ENCODE measurements around the gene ADO.
A peak's percentile ranks its signal among the peaks of the same experiment; 100 is the strongest.

Gene ADO

DNA sequence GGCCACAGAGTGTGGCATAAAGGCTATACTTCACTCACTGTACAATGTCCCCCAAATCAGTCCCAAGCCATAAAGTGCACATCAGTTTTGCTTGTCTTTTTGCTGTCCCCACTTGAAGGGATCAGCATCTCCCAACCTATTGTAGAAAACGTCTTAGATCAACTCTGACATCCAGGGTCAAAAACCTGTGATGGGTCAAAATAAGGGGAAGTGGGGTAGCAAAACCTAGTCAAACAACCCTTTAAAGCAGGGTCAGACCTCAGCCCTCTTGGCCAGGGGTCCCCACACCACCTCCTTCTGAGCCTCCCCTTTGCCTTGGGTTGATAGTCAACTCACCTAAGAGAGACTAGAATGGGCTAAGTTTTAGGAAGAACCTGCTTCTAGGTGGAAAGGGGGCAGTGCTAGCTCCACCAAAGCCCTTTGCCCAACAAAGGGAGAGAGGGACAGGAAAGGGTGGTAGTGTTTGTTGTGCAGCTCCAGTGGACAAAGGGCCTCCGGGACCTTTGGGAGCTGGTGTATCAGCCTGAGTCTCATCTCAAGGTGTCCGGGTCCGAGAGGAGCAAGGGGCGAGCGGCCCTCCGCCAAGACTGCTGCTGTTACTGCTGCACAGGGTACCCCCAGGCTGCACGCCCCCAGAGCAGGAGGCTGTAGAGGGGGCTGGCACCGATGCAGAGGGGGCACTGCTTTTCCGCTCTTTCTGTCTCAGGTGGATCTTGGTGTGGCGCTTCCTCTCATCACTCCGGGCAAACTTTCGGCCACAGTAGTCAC, 8.3 kb downstream of the ADO start:
- no peak overlapping the region for H3K27ac ChIP-seq (ENCODE audit: low read depth, low read length)
- no peaks in the 10 kb centered on the region for H3K9me3 ChIP-seq (ENCODE audit: control insufficient read depth, insufficient read depth, low read length)
- peaks cover 49% of the 10 kb centered on the region for H3K27me3 ChIP-seq (ENCODE audit: control insufficient read depth, insufficient read depth, low read length)
- no peak overlapping the region for H3K9ac ChIP-seq (ENCODE audit: low read depth, low read length)
- H3K4me3 ChIP-seq (ENCODE audit: low read depth, low read length) = no peak overlapping the region
- no peaks in the 10 kb centered on the region; the same call in 1 of the 2 replicates for H3K36me3 ChIP-seq (ENCODE audit: control insufficient read depth, insufficient read depth, low read length)
- H3K4me1 ChIP-seq (ENCODE audit: control insufficient read depth, insufficient read depth, low read length) = no peaks in the 10 kb centered on the region

DNA sequence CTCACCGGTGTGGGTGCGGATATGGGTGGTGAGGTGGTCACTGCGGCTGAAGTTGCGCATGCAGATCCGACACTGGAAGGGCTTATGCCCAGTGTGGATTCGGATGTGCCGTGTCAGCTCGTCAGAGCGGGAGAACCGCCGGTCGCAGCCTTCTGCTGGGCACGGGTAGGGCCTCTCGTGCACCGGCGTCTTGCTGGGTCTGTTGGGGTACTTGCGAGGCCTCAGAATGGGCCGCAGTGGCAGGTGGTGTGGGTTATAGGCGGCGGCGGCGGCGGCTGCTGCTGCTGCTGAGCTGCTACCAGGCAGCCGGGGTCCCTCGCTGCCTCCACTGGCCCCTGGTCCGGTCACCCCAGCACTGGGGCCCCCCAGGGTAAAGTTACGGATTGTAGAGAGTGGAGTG, 8.9 kb downstream of the ADO start:
- H3K27me3 ChIP-seq (ENCODE audit: control insufficient read depth, insufficient read depth, low read length) = peaks cover 54% of the 10 kb centered on the region
- no peaks in the 10 kb centered on the region for H3K9me3 ChIP-seq (ENCODE audit: control insufficient read depth, insufficient read depth, low read length)
- H3K36me3 ChIP-seq (ENCODE audit: control insufficient read depth, insufficient read depth, low read length) = no peaks in the 10 kb centered on the region; the same call in 1 of the 2 replicates
- no peak overlapping the region for H3K4me3 ChIP-seq (ENCODE audit: low read depth, low read length)
- no peaks in the 10 kb centered on the region for H3K4me1 ChIP-seq (ENCODE audit: control insufficient read depth, insufficient read depth, low read length)
- no peak overlapping the region for H3K27ac ChIP-seq (ENCODE audit: low read depth, low read length)
- no peak overlapping the region for H3K9ac ChIP-seq (ENCODE audit: low read depth, low read length)

GRCh38 chr10:62813981-62814380, 9.5 kb downstream of the ADO start:
- H3K4me1 ChIP-seq (ENCODE audit: control insufficient read depth, insufficient read depth, low read length) = no peaks in the 10 kb centered on the region
- no peak overlapping the region for H3K9ac ChIP-seq (ENCODE audit: low read depth, low read length)
- H3K27me3 ChIP-seq (ENCODE audit: control insufficient read depth, insufficient read depth, low read length) = peaks cover 59% of the 10 kb centered on the region
- H3K36me3 ChIP-seq (ENCODE audit: control insufficient read depth, insufficient read depth, low read length) = no peaks in the 10 kb centered on the region
- no peak overlapping the region for H3K4me3 ChIP-seq (ENCODE audit: low read depth, low read length)
- no peaks in the 10 kb centered on the region for H3K9me3 ChIP-seq (ENCODE audit: control insufficient read depth, insufficient read depth, low read length)
- no peak overlapping the region for H3K27ac ChIP-seq (ENCODE audit: low read depth, low read length)

- no peak overlapping the region for H3K27ac ChIP-seq (ENCODE audit: low read depth, low read length)
- H3K9me3 ChIP-seq (ENCODE audit: control insufficient read depth, insufficient read depth, low read length) = no peaks in the 10 kb centered on the region
- peaks cover 68% of the 10 kb centered on the region for H3K27me3 ChIP-seq (ENCODE audit: control insufficient read depth, insufficient read depth, low read length)
- H3K9ac ChIP-seq (ENCODE audit: low read depth, low read length) = peak overlapping the region; percentile 10; the same call in 1 of the 2 replicates
- H3K4me3 ChIP-seq (ENCODE audit: low read depth, low read length) = peak overlapping the region; percentile 72
- no peaks in the 10 kb centered on the region for H3K36me3 ChIP-seq (ENCODE audit: control insufficient read depth, insufficient read depth, low read length)
- peaks cover 4% of the 10 kb centered on the region for H3K4me1 ChIP-seq (ENCODE audit: control insufficient read depth, insufficient read depth, low read length)
These were observed 10.3 kb downstream of the ADO start for GRCh38 chr10:62814756-62815380.

GRCh38 chr10:62815381-62816075, 11.0 kb downstream of the ADO start:
- Histone ChIP-seq H3K4me3 (ENCODE audit: low read depth, low read length) (peak overlapping the region; percentile 72), H3K9me3 (ENCODE audit: control insufficient read depth, insufficient read depth, low read length) (no peaks in the 10 kb centered on the region), H3K27me3 (ENCODE audit: control insufficient read depth, insufficient read depth, low read length) (peaks cover 74% of the 10 kb centered on the region), H3K36me3 (ENCODE audit: control insufficient read depth, insufficient read depth, low read length) (no peaks in the 10 kb centered on the region), H3K9ac (ENCODE audit: low read depth, low read length) (peak overlapping the region; percentile 10), H3K4me1 (ENCODE audit: control insufficient read depth, insufficient read depth, low read length) (peaks cover 4% of the 10 kb centered on the region), H3K27ac (ENCODE audit: low read depth, low read length) (no peak overlapping the region)

GRCh38 chr10:62816076-62816330, 11.5 kb downstream of the ADO start:
- Histone ChIP-seq H3K36me3 (ENCODE audit: control insufficient read depth, insufficient read depth, low read length) (no peaks in the 10 kb centered on the region), H3K9ac (ENCODE audit: low read depth, low read length) (peak overlapping the region; percentile 10; the same call in 1 of the 2 replicates), H3K9me3 (ENCODE audit: control insufficient read depth, insufficient read depth, low read length) (no peaks in the 10 kb centered on the region), H3K4me1 (ENCODE audit: control insufficient read depth, insufficient read depth, low read length) (peaks cover 4% of the 10 kb centered on the region), H3K27me3 (ENCODE audit: control insufficient read depth, insufficient read depth, low read length) (peaks cover 79% of the 10 kb centered on the region), H3K4me3 (ENCODE audit: low read depth, low read length) (peak overlapping the region; percentile 72), H3K27ac (ENCODE audit: low read depth, low read length) (peak overlapping the region; percentile 86)

DNA sequence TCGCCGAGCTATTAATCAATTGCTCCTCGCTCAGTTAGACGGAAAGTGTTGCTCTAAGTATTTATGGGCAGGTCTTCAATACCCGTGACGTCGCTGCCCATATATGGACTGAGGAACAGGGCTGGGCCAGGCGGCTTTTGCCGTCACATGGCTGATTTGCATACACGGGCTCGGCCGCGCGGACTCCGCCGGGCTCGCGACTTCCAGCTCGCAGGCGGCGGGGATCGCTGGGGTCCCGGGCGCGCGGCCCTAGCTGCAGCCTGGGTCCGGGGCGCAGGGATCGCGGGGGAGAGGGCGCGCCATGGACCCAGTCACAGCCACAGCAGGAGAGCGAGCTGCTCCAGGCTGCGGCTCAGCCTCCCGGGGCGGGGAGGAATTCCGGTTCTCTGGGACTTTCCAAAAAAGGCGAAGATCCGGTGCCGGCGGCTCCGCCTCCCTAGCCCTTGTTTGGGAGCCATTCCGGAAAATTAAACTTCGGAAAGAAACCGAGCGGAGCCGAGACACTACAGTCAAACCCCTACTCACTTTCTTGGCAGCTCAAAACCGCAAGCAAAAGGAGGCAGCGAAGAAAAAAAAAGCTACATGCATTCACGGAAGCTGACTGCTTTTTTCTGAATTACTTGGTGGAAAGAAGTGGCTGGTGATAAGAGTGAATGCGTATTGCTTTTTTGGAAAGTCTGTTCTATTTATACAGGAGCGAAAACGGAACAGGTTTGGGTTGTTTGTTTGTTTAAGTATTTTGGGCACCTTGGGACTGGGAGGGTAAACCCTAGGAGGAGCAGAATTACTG, 12.0 kb downstream of the ADO start, which contains the start of gene EGR2:
Gene EGR2, minus strand, starts transcription at position 36 of the 790 bp plus-strand sequence. CDS start 337 bp downstream, outside the sequence.
- Histone ChIP-seq H3K27me3 (ENCODE audit: control insufficient read depth, insufficient read depth, low read length) (peaks cover 84% of the 10 kb centered on the region), H3K27ac (ENCODE audit: low read depth, low read length) (peak within 1 kb of the TSS; percentile 86), H3K4me1 (ENCODE audit: control insufficient read depth, insufficient read depth, low read length) (peaks cover 4% of the 10 kb centered on the region), H3K4me3 (ENCODE audit: low read depth, low read length) (peak within 1 kb of the TSS; percentile 72), H3K9me3 (ENCODE audit: control insufficient read depth, insufficient read depth, low read length) (no peaks in the 10 kb centered on the region), H3K9ac (ENCODE audit: low read depth, low read length) (peak within 1 kb of the TSS; percentile 68), H3K36me3 (ENCODE audit: control insufficient read depth, insufficient read depth, low read length) (no peaks in the 10 kb centered on the region)

GRCh38 chr10:62817121-62817765, 12.7 kb downstream of the ADO start:
- H3K4me1 ChIP-seq (ENCODE audit: control insufficient read depth, insufficient read depth, low read length) = peaks cover 4% of the 10 kb centered on the region
- H3K27ac ChIP-seq (ENCODE audit: low read depth, low read length) = no peak overlapping the region
- H3K9me3 ChIP-seq (ENCODE audit: control insufficient read depth, insufficient read depth, low read length) = no peaks in the 10 kb centered on the region
- peak overlapping the region; percentile 72 for H3K4me3 ChIP-seq (ENCODE audit: low read depth, low read length)
- H3K36me3 ChIP-seq (ENCODE audit: control insufficient read depth, insufficient read depth, low read length) = no peaks in the 10 kb centered on the region
- peaks cover 88% of the 10 kb centered on the region for H3K27me3 ChIP-seq (ENCODE audit: control insufficient read depth, insufficient read depth, low read length)
- H3K9ac ChIP-seq (ENCODE audit: low read depth, low read length) = no peak overlapping the region; the same call in 1 of the 2 replicates

DNA sequence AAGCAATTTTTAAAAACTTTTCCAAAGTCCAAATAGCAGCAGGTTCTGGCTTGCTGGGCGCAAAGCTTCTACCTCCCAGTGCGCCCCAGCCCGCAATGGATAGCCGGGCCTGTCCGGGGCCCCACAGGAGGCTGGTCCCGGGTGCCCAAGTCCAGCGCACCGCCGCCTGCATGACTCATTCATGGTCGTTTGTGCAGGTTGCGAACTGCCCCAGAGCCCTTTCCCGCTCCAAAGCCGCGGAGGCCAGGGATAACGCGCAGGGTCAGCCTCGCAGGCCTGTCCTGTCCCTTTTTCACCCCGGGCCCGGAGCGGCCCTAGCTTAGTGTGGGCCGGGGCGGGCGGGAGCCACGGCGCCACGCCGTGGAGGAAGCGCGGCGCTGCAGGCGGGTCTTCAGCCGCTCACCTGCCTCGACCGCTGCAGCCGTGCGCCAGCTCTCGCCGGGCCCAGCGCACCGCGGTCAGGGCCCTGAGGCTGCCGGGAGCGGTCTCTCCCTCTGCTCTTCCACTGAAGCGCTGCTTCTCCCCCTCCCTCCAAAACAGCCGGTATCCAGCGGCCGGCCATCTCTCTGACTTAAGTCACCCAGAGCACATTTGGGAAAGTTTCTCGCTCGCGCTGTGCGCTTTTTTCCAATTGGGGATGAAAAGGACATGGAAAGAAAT, 13.4 kb downstream of the ADO start:
- peak overlapping the region; percentile 72 for H3K4me3 ChIP-seq (ENCODE audit: low read depth, low read length)
- no peaks in the 10 kb centered on the region for H3K36me3 ChIP-seq (ENCODE audit: control insufficient read depth, insufficient read depth, low read length)
- H3K27me3 ChIP-seq (ENCODE audit: control insufficient read depth, insufficient read depth, low read length) = peaks cover 83% of the 10 kb centered on the region
- peaks cover 4% of the 10 kb centered on the region for H3K4me1 ChIP-seq (ENCODE audit: control insufficient read depth, insufficient read depth, low read length)
- H3K9ac ChIP-seq (ENCODE audit: low read depth, low read length) = no peak overlapping the region
- no peak overlapping the region for H3K27ac ChIP-seq (ENCODE audit: low read depth, low read length)
- H3K9me3 ChIP-seq (ENCODE audit: control insufficient read depth, insufficient read depth, low read length) = no peaks in the 10 kb centered on the region

Measured in HUES48 (cell line).